NCI-H1436 (cell line): ENCODE results near the gene FUZ.
"Not testable (repeated sequence)": the region's sequence is repeated elsewhere in the genome, so short reads cannot be mapped to it uniquely, and the experiment has no call there.

ENCODE experiments used
- DNase-seq: peaks from one replicate; lab custom pipeline; 2025; lab: John Stamatoyannopoulos, UW

The FUZ gene

DNA sequence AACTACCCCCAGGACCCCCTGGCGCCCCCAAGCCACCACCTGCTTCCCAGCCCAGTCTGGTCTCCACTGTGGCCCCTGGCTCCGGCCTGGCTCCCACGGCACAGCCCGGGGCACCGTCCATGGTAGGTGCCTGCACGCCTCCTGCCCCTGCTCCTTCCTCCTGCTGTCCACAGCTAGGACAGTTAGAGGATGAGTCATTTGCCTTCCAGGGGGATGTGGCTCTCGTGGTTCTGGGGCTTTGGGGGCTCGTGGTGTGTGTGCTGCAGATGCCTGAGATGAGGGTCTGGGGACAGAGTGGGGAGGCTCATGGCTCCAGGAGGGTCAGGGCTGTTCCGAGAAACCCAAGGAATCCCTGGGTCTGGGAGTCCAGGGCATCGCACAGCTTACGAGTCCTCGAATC, 17.7 kb upstream of the FUZ start:
- DNase-seq = no peak

DNA sequence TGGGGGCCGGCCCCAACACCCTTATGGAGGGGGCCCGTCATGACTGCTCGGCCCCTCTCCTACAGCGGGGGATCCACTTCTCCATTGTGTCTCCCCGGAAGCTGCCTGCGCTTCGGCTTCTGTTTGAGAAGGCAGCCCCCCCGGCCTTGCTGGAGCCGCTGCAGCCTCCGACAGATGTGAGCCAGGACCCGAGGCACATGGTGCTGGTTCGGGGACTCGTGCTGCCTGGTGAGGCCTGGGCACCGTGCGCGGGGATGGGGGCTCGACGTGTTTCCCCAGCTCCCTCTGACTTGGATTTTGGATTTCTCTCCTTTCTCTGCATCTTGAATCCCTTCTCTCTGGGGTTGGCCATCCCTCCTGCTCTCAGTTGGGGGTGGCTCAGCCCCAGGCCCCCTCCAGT, 16.6 kb upstream of the FUZ start:
- DNase-seq = no peak

DNA sequence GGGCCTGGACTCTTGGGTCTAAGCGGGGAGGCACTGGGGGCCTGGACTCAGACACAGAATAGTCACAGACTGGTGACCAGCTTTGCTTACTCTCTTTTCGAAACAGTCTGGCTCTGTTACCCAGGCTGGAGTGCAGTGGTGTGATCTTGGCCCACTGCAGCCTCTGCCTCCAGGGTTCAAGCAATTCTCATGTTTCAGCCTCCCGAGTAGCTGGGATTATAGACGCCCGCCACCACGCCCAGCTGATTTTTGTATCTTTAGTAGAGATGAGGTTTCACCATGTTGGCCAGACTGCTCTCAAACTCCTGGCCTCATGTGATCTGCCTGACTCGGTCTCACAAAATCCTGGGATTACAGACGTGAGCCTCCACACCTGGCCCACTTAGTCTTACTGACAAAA, 16.1 kb upstream of the FUZ start:
- no peak for DNase-seq

DNA sequence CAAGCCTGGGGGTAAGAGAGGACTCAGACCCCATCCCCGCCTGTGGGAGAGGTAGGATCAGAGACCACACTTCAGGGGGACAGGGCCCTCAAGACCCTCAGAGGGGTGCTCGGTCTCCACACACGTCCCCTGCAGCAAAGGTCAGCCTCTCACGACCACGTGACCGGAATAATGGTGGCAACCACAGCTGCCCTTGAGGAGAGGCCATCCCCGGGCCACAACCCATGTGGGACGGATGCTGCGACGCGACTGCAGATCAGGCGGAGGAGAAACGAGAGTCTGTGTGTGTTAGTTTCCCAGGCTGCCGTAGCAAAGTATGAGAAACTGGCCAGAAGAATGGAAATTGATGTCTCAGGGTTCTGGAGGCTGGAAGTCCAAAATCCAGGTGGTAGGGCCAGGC, 13.9 kb upstream of the FUZ start:
- no peak for DNase-seq

DNA sequence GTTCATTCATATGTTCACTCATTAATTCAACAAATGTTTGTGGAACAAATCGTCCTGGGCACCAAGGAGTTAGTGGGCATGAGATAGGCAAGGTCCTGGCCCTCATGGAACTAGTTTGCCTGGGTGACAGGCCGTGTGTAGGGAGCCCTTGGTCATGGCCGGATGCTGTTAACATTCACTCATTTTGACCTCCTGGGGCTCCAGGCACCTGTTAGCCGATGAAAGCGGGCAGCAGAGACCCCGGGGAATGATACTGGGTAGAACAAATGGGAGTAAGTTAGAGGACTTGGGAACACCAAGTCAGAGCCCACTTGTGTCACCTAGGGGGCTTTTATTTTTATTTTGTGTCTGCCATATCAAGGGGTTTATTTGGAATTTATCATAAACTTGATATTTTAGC, 11.6 kb upstream of the FUZ start:
- no peak for DNase-seq

DNA sequence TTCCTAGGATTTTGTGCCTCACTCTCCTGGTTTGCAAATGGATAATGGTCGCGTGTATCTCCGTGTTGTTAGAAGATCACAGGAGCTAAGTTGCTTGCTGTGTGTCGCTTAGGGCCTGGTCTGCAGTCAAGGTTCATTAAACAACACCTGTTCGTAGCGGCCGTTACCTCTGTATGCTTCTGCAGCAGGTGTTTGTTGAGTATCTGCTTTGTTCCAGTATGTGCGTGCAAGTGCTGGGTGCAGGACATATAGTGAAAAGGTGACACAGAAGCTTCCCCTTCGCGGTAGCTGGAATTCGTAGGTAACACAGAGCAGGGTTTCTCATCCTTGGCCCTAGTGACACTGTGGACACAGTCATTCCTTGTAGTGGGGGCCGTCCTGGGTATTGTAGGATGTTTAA, 10.4 kb upstream of the FUZ start:
- peak; percentile 81 for DNase-seq

DNA sequence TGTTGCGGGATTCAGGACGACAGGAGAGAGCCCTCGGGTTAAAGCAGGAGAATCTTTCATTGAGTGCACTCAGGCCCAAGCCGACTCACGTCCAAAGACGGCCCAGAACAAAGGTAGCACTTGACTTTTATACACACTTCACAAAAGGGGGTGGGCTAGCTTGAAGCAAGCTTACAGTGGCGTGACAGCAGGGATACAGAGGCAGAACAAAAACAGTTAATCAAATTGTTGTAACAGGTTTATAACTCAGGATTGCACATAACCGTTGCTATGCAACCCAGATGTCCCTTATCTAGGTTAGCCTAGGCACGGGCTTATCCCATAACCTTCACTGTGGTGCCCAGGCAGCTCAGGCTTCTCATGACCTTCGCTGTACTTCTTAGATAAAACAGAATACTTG, 7.0 kb upstream of the FUZ start:
- DNase-seq = no peak

DNA sequence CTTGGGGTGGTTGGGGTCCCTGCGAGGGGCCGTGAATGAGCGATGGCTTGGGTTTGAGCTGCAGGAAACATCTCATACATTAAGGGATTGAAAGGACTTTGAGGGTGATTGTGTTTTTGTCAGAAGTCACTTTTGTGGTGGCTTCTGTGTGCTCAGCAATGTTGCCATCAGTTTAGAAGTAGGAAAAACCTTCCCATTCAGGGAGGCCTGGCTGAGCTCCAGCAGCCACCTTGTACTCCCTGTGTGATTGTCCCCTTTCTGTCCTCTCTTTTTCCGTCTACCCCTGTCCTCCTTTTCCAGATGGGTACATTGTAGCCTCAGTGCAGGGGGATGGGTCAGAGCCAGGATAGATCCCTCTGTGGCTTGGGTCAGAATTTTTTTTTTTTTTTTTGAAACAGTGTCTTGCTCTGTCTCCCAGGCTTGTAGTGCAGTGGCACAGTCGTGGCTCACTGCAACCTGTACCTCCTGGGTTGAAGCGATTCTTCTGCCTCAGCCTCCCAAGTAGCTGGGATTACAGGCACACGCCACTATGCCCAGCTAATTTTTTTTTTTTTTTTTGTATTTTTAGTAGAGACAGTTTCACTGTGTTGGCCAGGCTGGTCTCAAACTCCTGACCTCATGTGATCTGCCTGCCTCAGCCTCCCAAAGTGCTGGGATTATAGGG, 6.5 kb upstream of the FUZ start:
- not testable (repeated sequence) for DNase-seq

DNA sequence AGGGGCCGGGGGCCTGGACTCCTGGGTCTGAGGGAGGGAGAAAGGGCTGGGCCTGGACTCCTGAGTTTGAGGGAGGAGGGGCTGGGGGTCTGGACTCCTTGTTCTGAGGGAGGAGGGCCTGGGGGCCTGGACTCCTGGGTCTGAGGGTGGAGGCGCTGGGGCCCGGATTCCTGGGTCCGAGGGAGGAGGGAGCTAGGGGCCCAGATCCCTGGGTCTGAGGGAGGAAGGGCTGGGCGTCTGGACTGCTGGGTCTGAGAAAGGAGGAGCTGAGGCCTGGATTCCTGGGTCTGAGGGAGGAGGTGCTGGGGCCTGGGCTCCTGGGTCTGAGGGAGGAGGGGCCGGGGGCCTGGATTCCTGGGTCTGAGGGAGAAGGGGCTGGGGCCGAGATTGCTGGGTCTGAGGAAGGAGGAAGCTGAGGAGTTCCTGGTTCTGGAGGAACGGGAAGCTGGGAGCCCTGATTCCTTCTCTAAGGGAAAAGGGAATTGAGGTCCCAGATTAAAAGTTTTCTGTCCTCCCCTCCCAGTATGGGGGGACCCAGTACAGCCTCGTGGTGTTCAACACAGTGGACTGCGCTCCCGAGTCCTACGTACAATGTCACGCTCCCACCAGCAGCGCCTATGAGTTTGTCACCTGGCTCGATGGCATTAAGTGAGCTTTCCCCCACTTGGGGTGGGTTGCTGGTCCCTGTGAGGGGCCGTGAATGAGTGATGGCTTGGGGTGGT, 5.7 kb upstream of the FUZ start:
- no peak for DNase-seq

DNA sequence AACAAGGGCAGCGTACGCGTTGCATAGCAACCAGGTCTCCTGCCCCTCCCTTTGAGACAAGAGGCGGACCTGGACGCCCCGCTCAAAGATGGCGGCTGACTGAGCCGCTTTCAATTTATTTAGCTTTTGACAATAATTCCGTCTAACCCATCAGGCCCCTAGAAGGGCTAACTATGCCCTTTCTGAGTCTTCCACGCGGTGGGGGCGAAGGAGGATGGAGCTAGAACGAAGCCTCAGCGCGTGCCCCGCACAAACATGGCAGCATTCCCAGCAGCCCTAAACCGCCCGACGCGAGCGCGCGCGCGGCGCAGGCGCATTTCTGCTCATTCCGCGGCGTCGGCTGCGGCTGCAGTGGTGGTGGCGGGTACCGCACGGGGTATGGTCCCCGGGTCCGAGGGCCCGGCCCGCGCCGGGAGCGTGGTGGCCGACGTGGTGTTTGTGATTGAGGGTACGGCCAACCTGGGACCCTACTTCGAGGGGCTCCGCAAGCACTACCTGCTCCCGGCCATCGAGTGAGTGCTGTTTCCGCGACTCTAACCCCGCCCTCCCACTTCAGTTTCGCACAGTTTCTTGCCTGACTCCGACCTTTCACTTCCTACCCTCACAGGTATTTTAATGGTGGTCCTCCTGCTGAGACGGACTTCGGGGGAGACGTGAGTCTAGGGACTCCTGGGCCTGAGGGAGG, 5.0 kb upstream of the FUZ start, which contains the start of gene MED25:
Gene MED25 (plus strand): TSS at position 326 of the 685 bp plus-strand sequence. CDS start 53 bp downstream, at position 379.
- DNase-seq = peak; percentile 91

DNA sequence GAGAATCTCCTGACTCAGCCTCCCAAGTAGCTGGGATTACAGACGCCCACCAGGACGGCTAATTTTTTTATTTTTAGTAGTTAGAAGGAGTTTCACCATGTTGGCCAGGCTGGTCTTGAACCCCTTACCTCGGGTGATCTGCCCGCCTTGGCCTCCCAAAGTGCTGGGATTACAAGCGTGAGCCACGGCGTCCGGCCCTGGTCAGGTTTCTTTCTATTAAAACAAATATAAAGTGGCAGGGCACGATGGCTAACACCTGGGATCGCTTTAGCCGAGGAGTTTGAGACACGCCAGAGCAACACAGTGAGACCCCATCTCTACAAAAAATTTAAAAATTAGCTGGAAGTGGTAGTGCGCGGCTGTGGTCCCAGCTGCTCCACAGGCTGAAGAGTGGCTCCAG, 3.5 kb upstream of the FUZ start:
- no peak for DNase-seq

DNA sequence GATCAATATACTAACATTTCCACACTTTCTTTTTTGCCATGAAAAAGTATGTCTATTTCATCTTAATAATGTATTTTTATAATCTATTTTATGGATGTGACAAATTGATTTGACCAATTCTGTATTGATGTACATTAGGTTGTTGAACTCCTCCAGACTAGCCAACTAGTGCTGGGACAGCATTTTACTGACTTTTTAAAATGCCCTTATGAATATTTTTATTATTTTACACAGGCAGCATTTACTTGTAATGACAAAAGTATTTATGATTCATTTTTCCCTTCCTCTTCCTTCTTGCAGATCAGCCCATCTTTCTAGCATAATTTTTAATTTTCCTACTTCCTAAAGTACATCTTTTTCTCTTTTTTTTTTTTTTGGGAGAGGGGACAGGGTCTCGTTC, 918 bp upstream of the FUZ start:
- DNase-seq = no peak

DNA sequence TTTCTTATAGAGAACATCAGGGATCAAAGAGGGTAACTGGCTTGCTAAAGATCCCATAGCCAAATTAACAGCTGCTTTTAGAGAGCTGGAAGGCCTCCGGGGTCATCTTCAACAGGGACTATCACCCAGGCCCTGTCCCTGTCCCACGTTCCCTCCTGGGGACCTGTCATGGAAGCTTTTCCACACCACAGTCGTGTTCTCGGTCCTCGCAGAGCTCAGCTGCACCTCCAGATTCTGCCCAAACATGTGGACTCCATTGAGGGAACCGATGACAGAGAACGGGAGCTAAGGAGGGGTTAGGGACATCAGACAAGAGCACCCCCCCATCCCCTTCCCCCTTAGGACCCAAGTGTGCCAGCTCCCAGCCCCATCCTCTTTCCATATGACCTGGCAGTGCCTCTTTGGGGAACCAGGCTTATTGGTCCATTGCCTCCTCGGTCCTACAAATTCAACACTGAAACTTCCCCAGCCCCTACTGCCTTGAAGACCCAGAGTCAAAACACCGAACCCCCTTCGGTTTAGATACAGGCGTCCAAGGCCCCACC, 568 bp downstream of the FUZ start:
- no peak for DNase-seq

DNA sequence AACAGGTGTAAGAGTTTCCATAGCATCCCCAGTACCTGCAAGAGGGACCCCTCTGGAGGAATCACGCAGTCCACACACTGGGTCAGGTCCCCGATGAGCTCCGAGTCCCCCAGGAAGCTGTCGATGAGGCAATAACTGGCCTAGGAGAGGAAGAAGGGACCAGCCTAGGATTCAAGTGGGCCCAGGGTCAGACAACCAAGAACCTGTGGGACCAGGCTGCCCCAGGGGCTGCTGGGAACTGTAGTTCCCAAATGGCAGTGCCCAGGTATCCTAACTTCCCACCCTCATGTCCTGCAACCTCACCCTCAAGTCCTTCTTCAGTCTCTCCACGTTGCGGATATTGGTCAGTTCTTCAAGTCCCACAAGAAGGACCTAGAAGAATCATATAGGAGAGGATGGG, 1.8 kb downstream of the FUZ start:
- no peak for DNase-seq

DNA sequence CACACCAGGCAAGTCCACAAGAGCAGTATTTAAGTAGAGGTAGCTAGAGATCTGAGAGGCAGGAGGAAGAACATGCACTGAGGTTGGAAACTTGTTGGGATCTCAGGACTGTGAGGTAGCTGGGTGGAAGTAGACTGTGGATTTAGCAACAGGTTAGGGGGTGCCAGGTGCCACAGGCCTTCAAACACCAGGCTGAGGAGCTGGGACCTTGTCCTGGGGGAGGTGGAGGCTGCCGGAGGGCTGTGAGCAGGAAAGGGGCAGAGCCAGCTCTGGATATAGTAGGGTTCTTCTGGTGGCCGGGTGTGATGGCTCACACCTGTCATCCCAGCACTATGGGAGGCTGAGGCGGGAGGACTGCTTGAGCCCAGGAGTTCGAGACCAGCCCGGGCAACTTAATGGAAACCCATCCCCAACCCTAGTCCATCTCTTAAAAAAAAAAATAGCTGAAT, 3.1 kb downstream of the FUZ start:
- no peak for DNase-seq

DNA sequence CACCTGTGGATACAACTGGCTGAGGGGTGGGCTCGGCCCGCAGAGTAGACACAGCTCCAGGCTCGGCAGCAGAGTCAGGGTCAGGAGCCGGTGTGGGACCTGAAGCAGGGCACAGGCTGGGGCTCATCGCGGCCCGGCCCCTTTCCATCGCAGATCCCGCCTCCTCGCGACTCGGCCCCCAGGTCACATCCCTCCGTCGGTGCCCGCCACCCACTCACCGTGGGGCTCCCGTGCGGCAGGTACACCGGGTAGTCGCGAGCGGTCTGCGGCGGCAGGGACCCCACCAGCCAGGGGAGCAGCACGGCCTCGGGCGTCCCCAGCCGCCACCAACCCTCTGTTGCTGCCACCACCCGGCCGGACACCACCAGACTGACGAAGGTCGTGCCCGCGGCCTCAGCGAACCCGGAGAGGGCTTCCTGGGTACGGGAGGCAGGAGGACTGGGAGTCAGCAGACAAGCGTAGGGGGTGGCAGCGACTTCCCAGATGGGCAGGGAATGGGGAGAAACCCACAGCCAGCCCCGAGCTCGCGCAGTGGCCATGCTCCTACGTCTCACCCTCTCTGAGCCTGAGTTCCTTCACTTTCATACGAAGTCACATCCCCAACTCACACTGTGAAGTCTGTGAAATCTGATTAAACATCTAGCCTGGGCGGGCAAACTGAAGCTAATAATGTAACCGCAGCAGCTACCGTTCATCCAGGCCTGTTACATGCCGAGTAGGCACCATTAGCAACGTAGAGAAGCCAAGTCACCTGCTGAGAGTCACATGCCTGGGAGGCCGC, 3.7 kb downstream of the FUZ start:
- DNase-seq = no peak

DNA sequence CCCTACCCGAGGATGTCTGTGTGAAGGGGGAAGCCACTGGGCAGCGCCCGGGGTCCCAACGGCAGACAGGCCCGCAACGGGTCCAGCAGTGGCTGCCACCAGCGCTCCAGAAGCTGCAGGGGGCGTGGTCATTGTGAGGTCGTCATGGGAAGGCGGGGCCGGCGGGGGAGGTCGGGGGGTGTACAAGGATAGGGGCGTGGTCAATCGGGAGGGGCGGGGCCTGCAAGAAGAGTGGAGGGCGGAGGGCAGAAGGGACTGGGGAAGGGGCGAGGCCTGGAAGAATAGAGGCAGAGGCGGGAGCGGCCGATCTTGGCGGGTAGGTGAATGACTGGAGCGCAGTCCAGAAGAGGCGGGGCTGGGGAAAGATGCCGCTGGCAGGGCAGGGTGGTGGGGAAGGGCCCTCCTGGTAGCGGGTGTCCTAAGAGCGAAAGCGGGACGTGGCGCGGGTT, 4.4 kb downstream of the FUZ start:
- DNase-seq = peak; percentile 99

DNA sequence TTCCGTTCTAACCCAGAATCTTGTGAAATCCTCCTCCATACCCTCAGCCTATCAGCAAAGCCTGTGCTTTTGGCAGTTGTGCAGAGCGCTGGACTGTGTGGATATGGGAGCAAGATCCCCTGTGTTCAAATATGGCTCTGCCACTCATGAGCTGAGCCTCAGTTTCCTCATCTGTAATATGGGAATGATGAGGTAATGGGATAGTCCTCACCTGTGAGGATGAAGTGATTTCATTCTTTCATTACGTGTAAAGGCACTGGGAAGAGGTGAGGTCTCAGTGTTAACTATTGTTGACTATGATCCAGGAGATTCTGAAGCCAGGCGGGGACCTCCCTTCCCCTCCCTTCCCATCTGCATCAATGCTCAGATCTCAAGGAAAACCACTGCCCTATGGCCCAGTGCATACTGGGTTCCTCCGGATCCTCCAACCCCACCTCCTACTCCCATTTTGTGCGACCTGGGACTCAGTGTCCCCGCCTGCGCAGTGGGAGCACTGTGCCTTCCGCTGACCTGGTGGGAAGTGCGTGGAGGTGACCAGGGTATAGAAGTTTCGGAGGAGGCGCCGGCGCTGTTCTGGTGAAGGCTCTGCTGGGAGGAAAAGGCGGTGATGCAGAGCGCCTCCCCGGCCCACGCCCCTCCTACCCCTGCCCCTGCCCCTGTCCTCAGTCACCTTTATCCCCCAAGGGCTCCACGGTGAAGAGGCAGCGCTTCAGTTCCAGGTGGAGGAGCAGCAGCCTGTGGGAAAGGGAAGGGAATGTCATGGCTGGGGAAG, 5.0 kb downstream of the FUZ start:
- no peak for DNase-seq

DNA sequence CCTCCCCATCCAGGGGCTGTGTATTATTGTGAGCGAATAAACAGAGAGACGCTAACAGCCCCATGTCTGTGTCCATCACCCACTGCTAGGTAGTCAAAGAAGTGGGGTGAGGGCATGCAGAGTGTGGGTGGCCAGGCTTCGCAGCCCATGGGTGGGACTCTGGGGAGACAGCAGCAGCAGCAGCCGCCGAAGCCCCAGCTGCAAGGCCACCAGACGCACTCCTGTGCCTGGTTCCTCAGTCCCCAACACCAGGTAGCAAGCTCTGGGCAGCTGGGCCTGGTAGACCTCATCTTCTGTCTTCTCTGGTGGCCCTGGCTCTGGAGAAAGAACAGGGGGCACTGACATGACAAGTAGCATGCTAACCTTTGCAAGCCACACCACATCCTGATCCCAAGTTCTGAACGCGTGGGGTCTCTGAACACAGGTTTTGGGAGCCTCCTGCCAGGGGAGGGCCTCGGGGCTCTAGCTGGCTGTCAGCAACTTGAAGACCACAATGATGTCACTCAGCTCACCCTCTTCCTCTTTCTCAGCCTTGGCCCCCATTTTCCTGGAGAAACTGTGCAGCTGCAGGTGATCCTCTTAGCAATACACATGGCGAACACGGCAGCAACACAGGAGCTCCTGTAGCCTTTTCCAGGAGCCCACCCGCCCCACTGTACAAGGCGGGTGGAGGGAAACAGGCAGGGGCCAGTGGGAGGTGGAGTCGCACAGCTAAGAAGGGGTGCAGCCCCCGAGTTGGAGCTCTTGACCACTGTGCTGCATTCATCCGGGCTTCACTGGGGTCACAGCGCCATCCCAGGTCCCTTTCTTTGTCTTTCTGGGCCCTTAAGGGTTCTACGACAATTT, 5.8 kb downstream of the FUZ start:
- no peak for DNase-seq

DNA sequence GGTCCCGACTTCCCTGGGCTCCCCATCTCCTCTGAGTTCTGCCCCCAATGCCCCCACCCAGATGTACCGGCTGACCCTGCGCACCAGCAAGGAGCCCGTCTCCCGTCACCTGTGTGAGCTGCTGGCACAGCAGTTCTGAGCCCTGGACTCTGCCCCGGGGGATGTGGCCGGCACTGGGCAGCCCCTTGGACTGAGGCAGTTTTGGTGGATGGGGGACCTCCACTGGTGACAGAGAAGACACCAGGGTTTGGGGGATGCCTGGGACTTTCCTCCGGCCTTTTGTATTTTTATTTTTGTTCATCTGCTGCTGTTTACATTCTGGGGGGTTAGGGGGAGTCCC, 6.5 kb downstream of the FUZ start:
- no peak for DNase-seq
